ENCODE results near the gene PARVB.

PARVB gene

DNA sequence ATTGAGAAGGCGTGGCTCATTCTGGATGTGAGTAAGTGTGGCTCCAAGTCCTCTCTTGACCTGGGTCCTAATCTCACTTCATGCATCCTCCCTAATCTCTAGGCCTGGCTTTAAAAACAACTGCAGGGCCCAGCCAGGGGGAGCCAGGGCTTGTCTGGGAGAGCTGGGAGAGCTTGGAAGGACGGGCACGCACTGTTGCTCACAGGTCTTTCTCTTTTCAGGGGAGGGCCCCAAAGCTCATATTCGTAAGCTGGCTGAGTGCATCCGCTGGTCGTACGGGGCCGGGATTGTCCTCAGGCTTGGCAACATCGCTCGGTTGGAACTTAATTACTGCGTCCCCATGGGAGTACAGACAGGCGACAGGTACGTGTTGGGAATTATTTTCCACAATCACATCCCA, 34.1 kb upstream of the PARVB start:
- no peak overlapping the region for H3K4me3 ChIP-seq (ENCODE audit: low read depth, low read length)
- H3K27ac ChIP-seq (ENCODE audit: low read depth, low read length), result no peak overlapping the region
- H3K4me1 ChIP-seq (ENCODE audit: control insufficient read depth, insufficient read depth, low read length, unreplicated experiment), result no peaks in the 10 kb centered on the region
- no peaks in the 10 kb centered on the region for H3K27me3 ChIP-seq (ENCODE audit: insufficient read depth, low read length)
- no peaks in the 10 kb centered on the region for H3K79me2 ChIP-seq (ENCODE audit: control insufficient read depth, insufficient read depth, low read length, unreplicated experiment)
- H2AFZ ChIP-seq (ENCODE audit: low read length, unreplicated experiment), result no peak overlapping the region
- H3K36me3 ChIP-seq (ENCODE audit: insufficient read depth, low read length), result no peaks in the 10 kb centered on the region

DNA sequence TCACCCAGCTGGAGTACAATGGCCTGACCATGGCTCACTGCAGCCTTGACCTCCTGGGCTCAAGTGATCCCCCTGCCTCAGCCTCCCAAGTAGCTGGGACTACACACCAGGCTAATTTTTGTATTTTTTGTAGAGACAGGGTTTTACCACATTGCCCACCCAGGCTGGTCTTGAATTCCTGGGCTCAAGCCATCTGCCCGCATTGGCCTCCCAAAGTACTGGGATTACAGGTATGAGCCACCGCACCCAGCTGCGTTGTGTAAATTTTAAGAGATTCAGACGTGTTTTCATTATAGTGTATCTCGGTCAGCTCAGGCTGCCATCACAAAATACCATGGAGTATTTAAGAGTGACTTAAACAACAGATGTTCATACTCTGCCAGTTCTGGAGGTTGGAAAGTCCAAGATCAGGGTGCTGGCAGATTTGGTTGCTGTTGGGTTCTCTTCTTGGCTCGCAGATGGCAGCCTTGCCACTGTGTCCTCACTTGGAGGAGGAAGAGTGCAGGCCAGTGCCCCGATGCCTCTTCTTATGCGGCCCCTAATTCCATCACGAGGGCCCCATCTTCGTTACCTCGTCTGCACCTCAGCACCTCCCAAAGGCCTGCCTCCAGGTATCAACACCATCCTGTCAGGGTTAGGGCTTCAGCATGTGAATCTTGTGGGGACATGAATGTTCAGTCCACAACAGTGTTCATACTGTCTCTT, 32.6 kb upstream of the PARVB start:
- H3K27ac ChIP-seq (ENCODE audit: low read depth, low read length), result no peak overlapping the region
- H3K79me2 ChIP-seq (ENCODE audit: control insufficient read depth, insufficient read depth, low read length, unreplicated experiment), result no peaks in the 10 kb centered on the region
- no peak overlapping the region for H2AFZ ChIP-seq (ENCODE audit: low read length, unreplicated experiment)
- H3K36me3 ChIP-seq (ENCODE audit: insufficient read depth, low read length), result no peaks in the 10 kb centered on the region
- no peaks in the 10 kb centered on the region for H3K27me3 ChIP-seq (ENCODE audit: insufficient read depth, low read length)
- no peaks in the 10 kb centered on the region for H3K4me1 ChIP-seq (ENCODE audit: control insufficient read depth, insufficient read depth, low read length, unreplicated experiment)
- H3K4me3 ChIP-seq (ENCODE audit: low read depth, low read length), result no peak overlapping the region

DNA sequence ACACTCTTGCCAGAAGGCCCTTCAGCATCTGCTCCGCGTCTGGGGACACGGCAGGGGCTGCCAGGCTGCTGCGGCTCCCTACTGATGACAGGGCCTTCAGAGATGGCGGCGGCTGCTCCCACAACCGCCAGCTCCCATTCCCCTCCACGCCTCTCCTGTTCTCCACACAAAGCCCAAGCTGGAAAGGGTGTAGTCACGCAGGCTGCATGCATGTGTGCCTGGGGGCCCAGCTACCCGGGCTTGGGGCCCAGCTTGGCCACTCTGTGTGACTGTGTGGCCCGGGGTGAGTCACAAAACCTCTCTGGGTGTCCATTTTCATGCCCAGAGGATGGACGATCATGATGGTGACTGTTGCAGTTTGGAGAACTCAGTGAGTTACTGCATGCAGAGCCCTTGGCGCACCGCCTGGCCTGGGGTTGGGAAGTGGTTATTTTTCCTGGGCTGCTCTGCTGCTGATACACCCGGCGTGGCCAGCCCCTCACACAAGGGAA, 31.7 kb upstream of the PARVB start:
- no peaks in the 10 kb centered on the region for H3K4me1 ChIP-seq (ENCODE audit: control insufficient read depth, insufficient read depth, low read length, unreplicated experiment)
- no peaks in the 10 kb centered on the region for H3K36me3 ChIP-seq (ENCODE audit: insufficient read depth, low read length)
- no peak overlapping the region for H3K27ac ChIP-seq (ENCODE audit: low read depth, low read length)
- H3K27me3 ChIP-seq (ENCODE audit: insufficient read depth, low read length), result no peaks in the 10 kb centered on the region
- H3K79me2 ChIP-seq (ENCODE audit: control insufficient read depth, insufficient read depth, low read length, unreplicated experiment), result no peaks in the 10 kb centered on the region
- H3K4me3 ChIP-seq (ENCODE audit: low read depth, low read length), result no peak overlapping the region
- no peak overlapping the region for H2AFZ ChIP-seq (ENCODE audit: low read length, unreplicated experiment)

DNA sequence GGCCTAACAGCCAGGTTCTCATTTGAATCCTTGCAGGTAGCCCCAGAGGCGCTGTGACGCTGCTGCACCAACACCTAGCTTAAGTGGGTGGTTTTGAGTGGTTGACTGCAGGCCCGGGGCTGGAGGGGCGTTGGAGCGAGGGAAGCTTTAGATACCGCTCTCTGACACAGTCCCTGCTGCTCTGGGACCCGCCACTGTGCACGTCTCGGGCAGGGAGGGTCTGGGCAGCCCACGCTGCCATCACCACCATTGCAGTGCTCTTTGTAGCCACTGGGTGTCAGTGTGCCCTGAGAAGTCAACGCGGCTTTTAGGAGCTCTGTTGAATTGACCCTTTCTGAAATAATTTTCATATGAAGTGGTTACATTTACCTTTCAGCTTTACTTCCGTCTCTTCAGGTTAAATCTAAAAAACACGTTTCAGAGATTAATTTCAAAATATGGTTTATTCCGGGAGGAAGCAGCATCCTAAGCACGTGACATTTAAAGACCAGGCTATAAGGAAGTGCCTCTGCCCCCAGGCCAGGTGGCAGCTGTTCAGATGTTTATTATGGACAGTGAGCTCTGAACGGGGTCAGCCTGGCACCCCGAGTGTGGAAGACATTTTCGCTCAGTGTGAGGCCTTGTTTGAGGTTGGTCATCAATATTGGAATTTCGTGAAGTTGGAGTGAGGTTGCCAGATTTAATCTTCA, 30.9 kb upstream of the PARVB start:
- Histone ChIP-seq H3K27ac (ENCODE audit: low read depth, low read length) (no peak overlapping the region), H3K4me3 (ENCODE audit: low read depth, low read length) (no peak overlapping the region), H3K79me2 (ENCODE audit: control insufficient read depth, insufficient read depth, low read length, unreplicated experiment) (no peaks in the 10 kb centered on the region), H3K36me3 (ENCODE audit: insufficient read depth, low read length) (no peaks in the 10 kb centered on the region), H3K4me1 (ENCODE audit: control insufficient read depth, insufficient read depth, low read length, unreplicated experiment) (no peaks in the 10 kb centered on the region), H2AFZ (ENCODE audit: low read length, unreplicated experiment) (no peak overlapping the region), H3K27me3 (ENCODE audit: insufficient read depth, low read length) (no peaks in the 10 kb centered on the region)

DNA sequence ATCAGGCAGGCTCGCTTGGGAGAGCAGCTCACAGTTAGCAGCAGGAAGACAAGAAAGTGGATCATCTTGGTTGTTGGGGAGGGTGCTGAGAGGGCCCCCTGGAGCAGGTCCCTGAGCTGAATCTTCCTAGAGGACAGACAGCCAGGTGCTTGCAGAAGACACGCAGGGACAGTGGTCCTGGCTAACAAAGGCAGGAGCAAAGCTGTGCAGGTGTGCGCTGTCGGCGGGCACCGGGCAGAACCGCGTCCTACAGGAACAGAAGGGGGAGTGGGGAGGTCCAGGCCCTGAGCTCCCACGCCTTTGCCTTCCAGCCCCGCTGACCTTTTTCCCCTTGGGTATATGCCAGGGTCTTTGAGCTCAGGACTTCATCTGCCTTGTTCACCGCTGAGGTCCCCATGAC, 30.1 kb upstream of the PARVB start:
- Histone ChIP-seq H3K4me3 (ENCODE audit: low read depth, low read length) (no peak overlapping the region), H3K4me1 (ENCODE audit: control insufficient read depth, insufficient read depth, low read length, unreplicated experiment) (no peaks in the 10 kb centered on the region), H2AFZ (ENCODE audit: low read length, unreplicated experiment) (no peak overlapping the region), H3K27me3 (ENCODE audit: insufficient read depth, low read length) (no peaks in the 10 kb centered on the region), H3K79me2 (ENCODE audit: control insufficient read depth, insufficient read depth, low read length, unreplicated experiment) (no peaks in the 10 kb centered on the region), H3K27ac (ENCODE audit: low read depth, low read length) (no peak overlapping the region), H3K36me3 (ENCODE audit: insufficient read depth, low read length) (no peaks in the 10 kb centered on the region)

DNA sequence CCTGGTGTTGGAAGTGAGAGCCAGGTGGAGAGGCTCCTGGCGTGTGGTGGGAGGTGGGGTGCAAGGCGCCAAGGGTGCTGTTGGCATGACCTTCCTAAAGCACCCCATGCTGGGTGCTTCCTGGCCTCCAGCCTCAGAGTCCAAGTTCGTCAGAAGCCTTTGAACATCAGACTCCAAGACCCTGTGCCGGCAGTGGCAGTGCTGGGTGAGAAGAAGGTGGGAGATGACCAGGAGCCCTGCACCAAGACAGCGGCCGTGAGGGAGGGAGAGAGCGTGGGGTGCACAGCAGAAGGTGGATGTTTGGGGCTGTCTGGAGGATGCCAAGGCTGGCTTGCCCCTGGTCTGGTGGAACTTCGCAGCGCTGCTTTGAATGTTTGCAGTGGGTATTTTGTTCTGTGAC, 29.7 kb upstream of the PARVB start:
- Histone ChIP-seq H3K27me3 (ENCODE audit: insufficient read depth, low read length) (no peaks in the 10 kb centered on the region), H3K4me1 (ENCODE audit: control insufficient read depth, insufficient read depth, low read length, unreplicated experiment) (no peaks in the 10 kb centered on the region), H3K36me3 (ENCODE audit: insufficient read depth, low read length) (no peaks in the 10 kb centered on the region), H3K4me3 (ENCODE audit: low read depth, low read length) (no peak overlapping the region), H3K79me2 (ENCODE audit: control insufficient read depth, insufficient read depth, low read length, unreplicated experiment) (no peaks in the 10 kb centered on the region), H2AFZ (ENCODE audit: low read length, unreplicated experiment) (no peak overlapping the region), H3K27ac (ENCODE audit: low read depth, low read length) (no peak overlapping the region)

DNA sequence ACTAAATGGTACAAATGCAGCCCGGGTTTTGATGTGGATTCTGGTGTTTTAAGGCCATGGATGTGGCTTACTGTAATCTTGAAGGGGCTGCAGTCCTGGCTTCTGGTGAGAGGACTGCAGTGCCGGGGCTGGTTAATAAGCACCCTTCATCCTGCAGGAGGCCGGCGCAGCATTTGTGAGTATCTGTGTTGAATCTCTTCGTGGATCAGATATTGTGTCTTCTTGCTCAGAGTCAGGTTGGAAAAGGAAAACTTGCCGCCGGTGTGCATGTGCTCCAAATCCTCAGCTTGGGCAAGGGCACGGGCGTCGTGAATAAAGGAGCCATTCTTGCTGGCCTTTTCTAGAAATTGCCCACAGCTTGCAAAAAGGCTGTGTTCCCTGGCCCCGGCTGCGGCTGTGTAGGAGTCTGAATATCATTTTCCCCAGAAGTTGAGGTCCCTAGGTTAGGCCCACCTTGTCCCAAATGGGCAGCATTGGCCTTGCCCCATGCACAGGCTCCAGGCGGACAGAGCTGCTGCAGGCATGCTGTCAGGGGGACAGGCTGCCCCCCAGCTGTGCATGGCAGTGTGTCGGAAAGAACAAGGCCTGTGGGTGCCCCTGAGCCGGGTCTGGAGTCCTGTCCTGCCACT, 28.9 kb upstream of the PARVB start:
- Histone ChIP-seq H3K27ac (ENCODE audit: low read depth, low read length) (no peak overlapping the region), H3K36me3 (ENCODE audit: insufficient read depth, low read length) (no peaks in the 10 kb centered on the region), H3K79me2 (ENCODE audit: control insufficient read depth, insufficient read depth, low read length, unreplicated experiment) (no peaks in the 10 kb centered on the region), H2AFZ (ENCODE audit: low read length, unreplicated experiment) (no peak overlapping the region), H3K4me1 (ENCODE audit: control insufficient read depth, insufficient read depth, low read length, unreplicated experiment) (no peaks in the 10 kb centered on the region), H3K4me3 (ENCODE audit: low read depth, low read length) (no peak overlapping the region), H3K27me3 (ENCODE audit: insufficient read depth, low read length) (no peaks in the 10 kb centered on the region)

DNA sequence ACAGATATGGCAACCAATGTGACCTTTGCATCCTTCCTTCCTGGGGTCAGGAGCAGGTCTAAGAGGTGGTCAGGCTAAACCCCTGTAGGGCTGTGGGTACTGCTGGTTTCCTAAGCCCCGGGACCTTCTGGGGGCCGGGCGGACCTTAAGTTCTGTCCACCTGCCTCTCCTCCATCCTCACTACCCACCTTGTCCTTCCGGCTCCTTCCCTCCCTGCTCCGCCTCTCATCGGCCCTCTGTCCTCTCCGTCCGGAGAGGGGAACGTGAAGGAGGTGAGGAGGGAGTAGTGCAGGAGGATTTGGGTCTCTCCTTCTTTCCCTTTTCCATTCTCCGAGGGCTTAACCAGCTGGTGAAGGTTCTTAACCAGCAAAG, 28.3 kb upstream of the PARVB start:
- Histone ChIP-seq H3K4me1 (ENCODE audit: control insufficient read depth, insufficient read depth, low read length, unreplicated experiment) (no peaks in the 10 kb centered on the region), H3K79me2 (ENCODE audit: control insufficient read depth, insufficient read depth, low read length, unreplicated experiment) (no peaks in the 10 kb centered on the region), H2AFZ (ENCODE audit: low read length, unreplicated experiment) (no peak overlapping the region), H3K4me3 (ENCODE audit: low read depth, low read length) (no peak overlapping the region), H3K36me3 (ENCODE audit: insufficient read depth, low read length) (no peaks in the 10 kb centered on the region), H3K27ac (ENCODE audit: low read depth, low read length) (no peak overlapping the region), H3K27me3 (ENCODE audit: insufficient read depth, low read length) (no peaks in the 10 kb centered on the region)

DNA sequence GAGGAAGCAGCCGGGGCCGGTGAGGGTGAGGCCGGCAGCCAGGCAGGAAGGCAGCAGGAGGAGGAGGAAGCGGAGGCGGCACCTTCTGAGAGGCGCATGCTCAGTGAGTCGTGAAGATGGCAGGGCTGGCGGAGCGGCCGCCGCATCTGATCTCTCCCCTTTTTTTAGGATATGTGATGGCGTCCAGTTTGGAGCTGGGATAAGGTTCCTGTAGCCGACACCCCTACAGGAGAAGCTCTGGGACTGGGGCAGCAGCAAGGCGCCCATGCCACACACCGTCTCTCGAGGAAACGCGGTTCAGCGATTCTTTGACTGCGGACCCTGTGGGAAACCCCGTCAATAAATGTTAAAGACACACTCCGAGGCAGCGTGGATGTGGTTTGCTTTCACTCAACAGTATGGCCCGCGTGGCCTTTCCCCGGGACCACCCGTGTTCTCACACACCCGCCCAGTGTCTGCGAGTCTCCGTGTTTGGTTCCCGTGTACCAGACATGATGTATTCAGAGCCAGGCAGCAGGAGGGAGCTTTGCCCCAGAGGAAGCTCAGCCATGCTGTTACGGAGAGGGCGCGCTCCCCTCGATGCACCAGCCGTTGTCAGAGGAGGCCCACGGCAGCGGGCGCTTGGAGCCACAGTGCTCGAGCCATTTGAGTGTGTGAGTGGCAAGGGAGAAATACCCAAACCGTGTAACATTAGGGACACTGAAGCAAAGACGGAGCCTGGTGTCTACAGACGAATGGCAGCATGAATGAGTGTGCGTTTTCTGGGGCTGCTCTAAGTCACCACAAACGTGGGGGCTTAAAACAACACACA, 27.7 kb upstream of the PARVB start:
- no peaks in the 10 kb centered on the region for H3K36me3 ChIP-seq (ENCODE audit: insufficient read depth, low read length)
- H3K4me3 ChIP-seq (ENCODE audit: low read depth, low read length), result no peak overlapping the region
- no peaks in the 10 kb centered on the region for H3K27me3 ChIP-seq (ENCODE audit: insufficient read depth, low read length)
- no peaks in the 10 kb centered on the region for H3K79me2 ChIP-seq (ENCODE audit: control insufficient read depth, insufficient read depth, low read length, unreplicated experiment)
- H3K27ac ChIP-seq (ENCODE audit: low read depth, low read length), result no peak overlapping the region
- no peak overlapping the region for H2AFZ ChIP-seq (ENCODE audit: low read length, unreplicated experiment)
- H3K4me1 ChIP-seq (ENCODE audit: control insufficient read depth, insufficient read depth, low read length, unreplicated experiment), result no peaks in the 10 kb centered on the region

DNA sequence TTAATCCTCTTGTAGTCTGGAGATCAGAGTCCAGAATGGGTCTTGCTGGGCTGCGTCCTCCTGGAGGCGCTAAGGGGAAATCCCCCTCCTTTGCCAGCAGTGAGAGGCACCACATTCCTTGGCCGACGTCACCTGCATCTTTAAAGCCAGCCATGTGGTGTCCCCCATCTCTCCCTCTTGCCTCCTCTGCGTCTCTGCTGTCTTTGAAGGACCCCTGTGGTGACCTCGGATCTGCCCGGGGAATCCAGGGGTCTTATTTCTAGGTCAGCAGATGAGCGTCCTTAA, 27.2 kb upstream of the PARVB start:
- Histone ChIP-seq H2AFZ (ENCODE audit: low read length, unreplicated experiment) (no peak overlapping the region), H3K79me2 (ENCODE audit: control insufficient read depth, insufficient read depth, low read length, unreplicated experiment) (no peaks in the 10 kb centered on the region), H3K27ac (ENCODE audit: low read depth, low read length) (no peak overlapping the region), H3K4me3 (ENCODE audit: low read depth, low read length) (no peak overlapping the region), H3K36me3 (ENCODE audit: insufficient read depth, low read length) (no peaks in the 10 kb centered on the region), H3K4me1 (ENCODE audit: control insufficient read depth, insufficient read depth, low read length, unreplicated experiment) (no peaks in the 10 kb centered on the region), H3K27me3 (ENCODE audit: insufficient read depth, low read length) (no peaks in the 10 kb centered on the region)

Measured in ACC112 (cell line).